Right lobe of liver (tissue), 6 donors: ENCODE results near the gene CD300C. TPM values are rescaled to one million over a fixed set of nuclear protein-coding genes. Genes with fewer than 3 reads are reported as not detected.

Experiments used
- ATAC-seq, 4 donors: fragments of 200-7000 bp; cut with Tn5 transposase; one replicate each; pipeline ENCODE4 v1.9.1; 2020; ENCODE audit warnings: mild to moderate bottlenecking in 4 of 4, moderate library complexity in 4 of 4
- DNase-seq, 3 donors: peaks; one replicate each; pipeline ENCODE4 v3.0.0-alpha.2; 2020
- H3K27ac ChIP-seq, 3 donors: fragments of 200-600 bp; one replicate each; pipeline ENCODE4 v1.8.0; 2022
- H3K27me3 ChIP-seq, 2 donors: fragments of 200-600 bp; one replicate each; pipeline ENCODE4 v1.8.0; 2022
- H3K36me3 ChIP-seq, 4 donors: fragments of 200-600 bp; sonication (generic) in 1 of 4; one replicate each; pipeline versions ENCODE4 v1.5.1 to v1.8.0; 2017 to 2022; ENCODE audit warnings: control low read depth in 1 of 4
- H3K4me1 ChIP-seq, 4 donors: fragments of 200-600 bp; sonication (generic) in 1 of 4; one replicate each; pipeline versions ENCODE4 v1.5.1 to v1.8.0; 2017 to 2022; ENCODE audit warnings: control low read depth in 1 of 4
- H3K4me3 ChIP-seq, 3 donors: fragments of 200-600 bp; one replicate each; pipeline ENCODE4 v1.8.0; 2022
- H3K9me3 ChIP-seq, 4 donors: fragments of 200-600 bp; sonication (generic) in 1 of 4; one replicate each; pipeline versions ENCODE4 v1.5.1 to v1.8.0; 2017 to 2022; ENCODE audit warnings: control low read depth in 1 of 4
- CTCF ChIP-seq, 4 donors: fragments of 200-600 bp in 3 of 4; fragments of 450-650 bp in 1 of 4; IDR thresholded peaks; one replicate each; pipeline versions ENCODE4 v1.5.1 to v1.8.0; 2016 to 2022; ENCODE audit warnings: antibody characterized with exemption in 4 of 4, mild to moderate bottlenecking in 2 of 4
- POLR2A ChIP-seq: fragments of 450-650 bp; IDR thresholded peaks from one replicate; pipeline ENCODE4 v1.6.1; 2017; ENCODE audit warnings: antibody characterized with exemption, mild to moderate bottlenecking
- WGBS: methylation state at CpG from one replicate; pipeline ENCODE4 v1.1.6; 2018; ENCODE audit warnings: low coverage, low lambda C conversion rate; ENCODE audit not compliant: insufficient coverage; ENCODE audit errors: missing lambda C conversion rate; 5-methylcytosine and 5-hydroxymethylcytosine counted together
- intact Hi-C, 2 donors: fragments of 100-400 bp; cut with DNase I; formaldehyde crosslinking; loops; one replicate each; pipeline versions ENCODE4 v1.11.2 to v1.14.1; 2022
- total RNA-seq, 6 experiments: library from RNA; depleted of rRNA in 2 of 6; stranded (reverse); fragments of >200 nt in 2 of 6; fragmentation: NEBNext Ultra II Directional in 3 of 6; extraction: Animal tissue kit (Norgen Biotek cat#: 25700) in 3 of 6; gene quantifications; one replicate each; pipeline versions ENCODE4 v1.1.0 to v1.2.4, GENCODE V29; 2016 to 2023
- donor health status: DM: no; HTN: yes; CAD: no.
- donor health status: DM: no; HTN: no; CAD: no.
- donor health status: DM: no; HTN: no; CAD: no.
- donor health status: DM: no; HTN: yes; CAD: no.
- donor health status: DM: no; HTN: yes; CAD: no.

The CD300C gene
- total RNA-seq, 6 experiments from 2014 or later = 0.22 to 2.7 (median 0.41) TPM

- ATAC-seq (no peak), DNase-seq (no peak)
- 36% methylated on average over 3 of the region's 3 CpGs for WGBS
- no peaks in the 10 kb centered on the region for H3K27me3 ChIP-seq
- intact Hi-C loops = no loop called here
- no peaks in the 10 kb centered on the region for H3K36me3 ChIP-seq
- H3K27ac ChIP-seq = no peak overlapping the region
- H3K9me3 ChIP-seq = no peaks in the 10 kb centered on the region
- no peak overlapping the region for H3K4me3 ChIP-seq
- TF ChIP-seq POLR2A = no peak
- TF ChIP-seq CTCF (IDR thresholded peaks at IDR 0.05) = no peak
- H3K4me1 ChIP-seq = no peaks in the 10 kb centered on the region
These were observed 1.8 kb upstream of the CD300C start for GRCh38 chr17:74547736-74548135.

DNA sequence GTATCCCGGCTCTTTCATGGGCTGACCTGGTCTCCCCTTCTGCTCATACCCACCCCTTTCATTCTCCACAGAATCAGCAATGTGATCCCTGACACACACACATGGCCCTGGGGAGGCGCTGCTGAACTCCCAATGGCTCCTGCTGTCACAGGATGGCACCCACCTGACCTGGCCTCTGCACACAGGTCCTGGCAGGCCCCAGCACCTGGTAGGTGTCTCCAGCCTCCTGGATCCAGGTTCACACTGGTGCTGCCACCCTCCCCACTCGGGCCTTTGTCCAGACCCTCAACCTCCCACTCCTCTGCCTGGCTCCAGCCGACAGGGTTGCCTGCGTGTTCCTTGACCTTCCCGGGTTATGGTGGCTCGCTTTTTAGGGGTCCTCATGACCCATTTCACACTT, 1.3 kb upstream of the CD300C start:
- WGBS = no CpG with 5 or more reads among the region's 7 CpGs
- Histone ChIP-seq H3K9me3 (no peaks in the 10 kb centered on the region), H3K27me3 (no peaks in the 10 kb centered on the region), H3K4me3 (no peak overlapping the region), H3K27ac (no peak overlapping the region), H3K4me1 (no peaks in the 10 kb centered on the region), H3K36me3 (no peaks in the 10 kb centered on the region)
- ATAC-seq (no peak), DNase-seq (no peak)
- intact Hi-C loops = no loop called here
- no peak for TF ChIP-seq POLR2A
- no peak for TF ChIP-seq CTCF (IDR thresholded peaks at IDR 0.05)

DNA sequence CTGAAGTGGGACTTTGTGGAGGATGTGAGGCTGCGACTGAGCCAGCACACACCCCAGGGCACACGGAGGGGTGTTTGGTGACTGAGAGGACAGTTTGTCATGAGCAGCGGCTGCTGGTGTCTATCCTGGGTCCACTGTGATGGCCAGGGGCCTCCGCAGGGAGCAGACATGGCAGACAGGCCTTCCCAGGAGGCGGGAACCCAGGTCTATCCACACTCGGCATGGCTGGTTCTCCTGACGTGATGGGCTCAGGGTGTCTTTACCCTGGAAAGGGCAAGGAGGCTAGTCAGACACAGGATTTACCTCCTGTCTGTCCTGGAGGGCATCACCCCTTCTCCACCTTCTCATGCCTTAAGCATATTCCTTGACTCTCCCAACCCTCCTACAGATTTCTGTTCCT, 671 bp upstream of the CD300C start:
- Histone ChIP-seq H3K27me3 (no peaks in the 10 kb centered on the region), H3K4me3 (no peak overlapping the region), H3K4me1 (no peaks in the 10 kb centered on the region), H3K27ac (no peak overlapping the region), H3K9me3 (no peaks in the 10 kb centered on the region), H3K36me3 (no peaks in the 10 kb centered on the region)
- WGBS = 81% methylated on average over 2 of the region's 7 CpGs
- TF ChIP-seq CTCF (IDR thresholded peaks at IDR 0.05) = no peak
- TF ChIP-seq POLR2A = no peak
- DNase-seq (no peak), ATAC-seq (no peak)
- intact Hi-C loops = no loop called here

DNA sequence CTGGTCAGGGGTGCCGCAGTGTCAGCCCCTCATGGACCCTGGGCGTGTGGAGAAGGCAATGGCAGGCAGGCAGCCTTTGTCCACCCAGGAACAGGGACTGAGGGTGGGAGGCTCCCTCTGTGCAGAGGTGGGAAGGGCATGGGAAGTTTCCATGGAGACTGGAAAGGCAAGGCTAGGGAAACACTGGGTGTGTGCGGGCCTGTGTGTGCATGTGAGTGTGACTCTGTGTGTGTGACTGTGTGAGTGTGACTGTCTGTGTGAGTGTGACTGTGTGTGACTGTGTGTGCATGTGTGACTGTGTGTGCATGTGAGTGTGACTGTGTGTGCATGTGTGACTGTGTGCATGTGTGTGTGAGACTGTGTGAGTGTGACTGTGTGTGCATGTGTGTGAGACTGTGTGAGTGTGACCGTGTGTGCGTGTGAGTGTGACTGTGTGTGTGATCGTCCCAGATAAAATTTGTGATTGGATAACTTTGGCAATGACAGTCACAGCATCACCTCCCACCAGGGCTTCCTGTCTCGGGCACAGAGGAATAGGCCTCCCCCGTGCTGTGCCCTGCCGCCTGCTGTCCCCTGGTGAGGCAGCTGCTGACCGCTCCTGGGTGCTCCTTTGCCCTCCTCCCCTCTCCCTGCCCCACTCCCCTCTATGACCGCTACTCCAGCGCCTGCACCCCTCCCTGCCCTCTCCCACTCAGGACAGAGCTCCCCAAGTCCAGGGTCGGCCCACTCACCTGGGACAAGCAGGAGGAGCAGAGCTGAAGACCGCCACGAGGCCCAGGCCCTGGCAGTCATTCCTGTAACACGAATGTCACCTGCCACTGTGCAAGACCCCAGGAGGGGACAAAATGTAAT, 698 bp downstream of the CD300C start:
- DNase-seq (no peak), ATAC-seq (peak in 2 of 4 donors; percentile 5 to 12)
- H3K36me3 ChIP-seq = no peaks in the 10 kb centered on the region
- TF ChIP-seq CTCF (IDR thresholded peaks at IDR 0.05) (no peak), POLR2A (no peak)
- no peaks in the 10 kb centered on the region for H3K27me3 ChIP-seq
- H3K4me3 ChIP-seq = no peak overlapping the region
- no peaks in the 10 kb centered on the region for H3K4me1 ChIP-seq
- intact Hi-C loops = no loop called here
- H3K27ac ChIP-seq = no peak overlapping the region
- no peaks in the 10 kb centered on the region for H3K9me3 ChIP-seq
- 76% methylated on average over 8 of the region's 16 CpGs for WGBS
